Keratinocyte (primary cell): Measurements from ENCODE around the gene ADAMTS15.

Experiments used
- EZH2 ChIP-seq: IDR thresholded peaks from one replicate; pipeline ENCODE4 v1.6.1; 2012; ENCODE audit warnings: inconsistent platforms, mild to moderate bottlenecking, low read length, moderate library complexity
- TF ChIP-seq, protein P1 (sequence below), 3 experiments: IDR thresholded peaks in 1 of 3; conservative IDR thresholded peaks in 1 of 3; optimal IDR thresholded peaks in 1 of 3; 2 replicates in 2 of 3; 3 replicates in 1 of 3; pipeline versions ENCODE3 to v1.5.1; 2011; ENCODE audit warnings: low read length in 3 of 3, mild to moderate bottlenecking in 3 of 3, moderate library complexity in 2 of 3, control low read depth in 1 of 3, inconsistent platforms in 1 of 3; ENCODE audit not compliant: insufficient read depth in 2 of 3; ENCODE audit errors: extremely low read depth in 1 of 3

DNA sequence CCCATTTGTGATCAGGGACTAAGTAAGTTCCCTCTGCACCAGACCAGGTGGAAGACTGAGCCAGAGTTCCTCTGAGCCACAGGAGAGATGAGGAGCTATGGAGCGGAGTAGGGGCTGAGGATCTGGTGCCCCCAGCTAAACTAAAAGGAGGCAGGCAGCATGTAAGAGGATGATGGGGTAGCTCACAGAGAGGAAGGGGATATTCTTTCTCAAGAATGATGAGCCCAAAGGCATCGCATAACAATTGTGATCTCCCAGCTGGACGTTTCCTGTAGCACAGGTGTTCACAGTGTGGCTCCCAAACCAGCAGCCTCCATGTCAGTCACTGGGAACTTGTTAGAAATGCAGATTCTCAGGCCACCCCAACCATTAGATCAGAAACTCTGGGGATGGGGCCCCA, 44.5 kb upstream of the ADAMTS15 start:
- TF ChIP-seq, protein P1, sequence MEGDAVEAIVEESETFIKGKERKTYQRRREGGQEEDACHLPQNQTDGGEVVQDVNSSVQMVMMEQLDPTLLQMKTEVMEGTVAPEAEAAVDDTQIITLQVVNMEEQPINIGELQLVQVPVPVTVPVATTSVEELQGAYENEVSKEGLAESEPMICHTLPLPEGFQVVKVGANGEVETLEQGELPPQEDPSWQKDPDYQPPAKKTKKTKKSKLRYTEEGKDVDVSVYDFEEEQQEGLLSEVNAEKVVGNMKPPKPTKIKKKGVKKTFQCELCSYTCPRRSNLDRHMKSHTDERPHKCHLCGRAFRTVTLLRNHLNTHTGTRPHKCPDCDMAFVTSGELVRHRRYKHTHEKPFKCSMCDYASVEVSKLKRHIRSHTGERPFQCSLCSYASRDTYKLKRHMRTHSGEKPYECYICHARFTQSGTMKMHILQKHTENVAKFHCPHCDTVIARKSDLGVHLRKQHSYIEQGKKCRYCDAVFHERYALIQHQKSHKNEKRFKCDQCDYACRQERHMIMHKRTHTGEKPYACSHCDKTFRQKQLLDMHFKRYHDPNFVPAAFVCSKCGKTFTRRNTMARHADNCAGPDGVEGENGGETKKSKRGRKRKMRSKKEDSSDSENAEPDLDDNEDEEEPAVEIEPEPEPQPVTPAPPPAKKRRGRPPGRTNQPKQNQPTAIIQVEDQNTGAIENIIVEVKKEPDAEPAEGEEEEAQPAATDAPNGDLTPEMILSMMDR (optimal IDR thresholded peaks at IDR 0.05 in 1 of 3, IDR thresholded peaks at IDR 0.05 in 1 of 3, conservative IDR thresholded peaks at IDR 0.05 in 1 of 3; ENCODE audit: extremely low read depth in 1 of 3, insufficient read depth in 2 of 3, low read length in 3 of 3), result no peak
- no peak for TF ChIP-seq EZH2
